Myocyte (in vitro differentiated cells): Measurements from ENCODE around the gene FBXO31. TPM values are rescaled to one million over a fixed set of nuclear protein-coding genes. Genes with fewer than 3 reads are reported as not detected.
"Not testable (repeated sequence)": the region's sequence is repeated elsewhere in the genome, so short reads cannot be mapped to it uniquely, and the experiment has no call there.

Experiments
- DNase-seq: peaks from one replicate; pipeline ENCODE4 v3.0.0-alpha.2; 2012; ENCODE audit warnings: low read depth
- total RNA-seq: library from RNA; depleted of rRNA; stranded (reverse); fragments of >200 nt; gene quantifications from 2 replicates; pipeline ENCODE4 v1.2.3, GENCODE V29; 2014

FBXO31 gene
- total RNA-seq, 1 donor from 2014 or later: 38.9 TPM

DNA sequence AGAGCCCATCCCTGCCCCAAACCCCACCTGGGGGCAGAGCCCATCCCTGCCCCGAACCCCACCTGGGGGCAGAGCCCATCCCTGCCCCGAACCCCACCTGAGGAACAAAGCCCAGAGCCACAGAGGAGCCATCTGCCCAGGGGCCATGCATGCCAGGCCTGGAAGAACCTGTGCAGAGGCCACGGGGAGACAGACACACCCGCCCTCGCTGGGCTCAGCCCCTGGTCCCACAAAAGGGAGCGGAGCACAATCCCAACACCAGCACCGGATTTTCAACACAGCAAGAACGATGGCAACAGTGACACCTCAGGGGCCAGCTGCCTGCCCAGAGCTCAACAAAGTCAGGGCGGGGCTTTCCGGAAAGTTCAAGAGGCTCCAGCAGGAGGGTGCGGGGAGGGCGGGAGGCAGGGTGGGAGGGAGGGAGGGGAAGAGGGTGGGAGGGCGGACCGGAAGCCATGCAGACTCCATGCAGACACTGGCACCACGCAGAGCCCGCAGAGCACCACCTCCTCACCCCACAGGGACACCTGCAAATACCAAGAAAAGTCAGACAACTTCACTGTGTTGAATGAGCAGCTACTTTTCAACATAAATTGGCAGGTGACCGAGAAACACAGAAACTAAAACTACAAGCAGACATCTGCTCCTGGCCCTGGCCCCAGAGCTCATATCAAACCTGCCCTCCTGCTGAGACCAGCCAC is 38.5 kb downstream of the FBXO31 start:
- DNase-seq: no peak

DNA sequence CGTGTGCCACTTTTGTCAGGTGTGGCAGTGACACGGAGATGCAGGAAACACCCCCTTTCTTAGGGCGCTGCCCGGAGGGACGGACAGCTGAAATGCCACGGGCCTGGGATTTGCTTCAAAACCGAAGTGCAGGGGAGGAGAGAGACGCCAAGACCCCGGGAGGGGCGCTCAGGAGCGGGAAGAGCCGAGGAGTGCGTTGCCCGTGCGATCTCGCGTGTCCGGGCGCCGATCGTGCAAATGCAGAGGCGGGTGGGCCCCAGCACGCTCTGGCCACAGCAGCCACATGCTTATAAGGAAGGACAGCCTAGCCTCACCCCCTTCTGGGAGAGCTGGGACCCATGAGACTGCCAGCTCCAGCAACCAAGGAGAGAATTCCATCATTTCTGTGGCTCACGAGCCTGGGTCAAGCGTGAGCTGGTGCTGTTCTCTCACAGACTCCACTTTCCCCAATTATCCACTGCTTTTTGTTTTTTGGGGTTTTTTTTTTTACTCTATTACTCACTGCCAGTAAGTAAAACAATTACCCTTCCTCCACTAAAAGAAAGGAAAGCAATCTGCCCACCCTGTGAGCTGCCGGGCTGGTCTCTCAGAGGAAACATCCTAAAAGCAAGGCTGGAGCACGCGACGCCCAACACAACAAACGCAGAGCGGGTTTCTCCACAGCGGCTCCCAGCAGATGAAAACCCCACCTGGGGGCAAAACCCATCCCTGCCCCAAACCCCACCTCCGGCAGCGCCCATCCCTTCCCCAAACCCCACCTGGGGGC is 39.2 kb downstream of the FBXO31 start:
- no peak for DNase-seq

DNA sequence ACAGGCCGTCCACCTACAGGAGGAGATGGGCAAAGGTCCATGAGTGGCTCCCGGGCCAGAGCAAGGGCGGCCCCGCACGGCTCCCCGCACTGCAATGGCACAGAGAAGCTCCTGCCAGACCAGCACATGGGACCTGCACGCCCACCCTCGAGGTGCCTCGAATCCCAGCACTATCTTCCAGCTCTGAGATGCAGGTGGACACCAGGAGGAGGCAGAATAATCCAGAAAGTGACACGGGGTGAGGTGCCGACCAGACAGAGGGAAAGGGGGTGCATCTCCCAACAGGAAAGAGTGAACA is 39.9 kb downstream of the FBXO31 start:
- DNase-seq: no peak

DNA sequence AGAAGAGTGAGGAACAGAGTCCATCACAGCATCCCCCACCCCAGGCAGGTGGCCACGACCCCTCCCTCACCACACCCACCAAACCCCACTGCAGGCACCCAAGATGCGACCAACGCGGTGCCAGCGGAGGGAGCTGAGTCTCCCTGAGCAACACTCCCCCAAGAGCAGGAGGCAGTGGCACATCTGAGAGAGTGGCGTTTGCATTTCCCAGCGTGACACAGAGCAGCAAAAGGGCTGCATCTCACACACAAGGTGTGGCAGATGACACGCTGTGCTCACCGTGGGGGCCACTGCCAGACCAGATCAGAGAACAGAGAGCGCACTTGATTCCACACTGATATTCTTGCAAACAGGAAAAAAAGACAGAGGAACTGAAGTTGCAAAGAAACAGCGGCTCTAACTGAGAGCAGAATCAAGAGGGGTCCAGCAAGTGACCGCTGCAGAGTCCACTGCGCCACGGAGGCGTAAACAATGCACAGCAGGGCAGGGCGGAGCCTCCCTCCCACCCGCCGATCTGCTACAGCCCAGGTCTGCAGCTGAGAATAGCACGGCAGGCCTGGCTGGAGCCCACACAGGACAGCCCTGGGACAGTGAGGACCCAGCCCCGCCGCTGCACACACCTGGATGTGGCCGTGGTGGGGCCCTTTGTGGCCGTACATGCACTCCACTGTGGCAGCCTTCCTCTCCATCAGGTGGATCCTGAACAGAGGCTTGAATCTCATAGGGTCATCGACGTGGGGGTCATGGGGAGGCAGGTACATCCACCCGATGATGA is 40.4 kb downstream of the FBXO31 start:
- no peak for DNase-seq

DNA sequence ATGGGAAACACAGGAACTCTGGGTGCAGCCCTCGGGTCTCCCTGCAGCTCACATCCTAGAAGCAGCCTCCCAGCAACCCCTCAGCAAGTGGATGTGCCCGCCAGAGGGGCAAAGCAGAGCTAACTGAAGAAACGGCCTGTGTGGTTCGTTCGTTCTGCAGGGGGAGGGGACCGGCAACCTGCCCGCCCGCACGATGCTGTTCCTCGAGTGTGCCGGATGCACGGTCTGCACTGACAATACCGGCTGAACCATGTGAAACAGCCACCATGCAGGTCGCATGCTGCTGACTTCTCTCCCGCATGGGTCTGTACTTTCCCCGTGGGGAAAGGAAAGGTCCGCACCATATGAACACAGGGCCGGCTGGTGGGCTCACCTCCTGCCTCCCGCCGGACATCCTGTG is 41.1 kb downstream of the FBXO31 start:
- DNase-seq: no peak

DNA sequence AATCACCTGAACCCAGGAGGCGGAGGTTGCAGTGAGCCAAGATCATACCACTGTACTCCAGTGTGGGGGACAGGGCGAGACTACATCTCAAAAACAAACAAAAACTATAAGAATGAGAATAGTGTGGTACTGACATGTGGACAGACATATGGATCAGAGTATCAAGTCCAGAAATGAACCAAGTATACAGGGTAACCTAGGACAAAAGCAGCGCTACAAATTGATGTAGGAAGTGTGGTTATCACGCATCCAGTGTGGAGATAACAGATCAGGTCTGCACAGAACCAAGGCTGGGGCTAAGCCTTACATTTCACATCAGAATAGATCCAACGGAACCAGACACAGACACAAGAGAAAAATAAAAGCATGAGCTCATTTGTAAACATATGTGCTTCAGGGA is 43.4 kb downstream of the FBXO31 start:
- no peak for DNase-seq

DNA sequence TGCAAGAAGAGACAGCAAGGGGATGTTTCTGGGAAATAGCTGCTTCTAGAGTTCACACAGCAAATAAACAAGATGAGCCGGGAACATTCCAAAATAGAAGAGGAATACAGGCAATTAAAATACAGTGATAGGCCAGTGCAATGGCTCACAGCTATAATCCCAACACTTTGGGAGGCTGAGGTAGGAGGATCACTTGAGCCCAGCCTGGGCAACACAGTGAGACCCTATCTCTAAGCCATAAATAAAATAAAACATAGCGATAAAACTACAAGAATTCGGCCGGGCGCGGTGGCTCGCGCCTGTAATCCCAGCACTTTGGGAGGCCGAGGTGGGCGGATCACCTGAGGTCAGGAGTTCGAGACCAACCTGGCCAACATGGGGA is 43.9 kb downstream of the FBXO31 start:
- not testable (repeated sequence) for DNase-seq

DNA sequence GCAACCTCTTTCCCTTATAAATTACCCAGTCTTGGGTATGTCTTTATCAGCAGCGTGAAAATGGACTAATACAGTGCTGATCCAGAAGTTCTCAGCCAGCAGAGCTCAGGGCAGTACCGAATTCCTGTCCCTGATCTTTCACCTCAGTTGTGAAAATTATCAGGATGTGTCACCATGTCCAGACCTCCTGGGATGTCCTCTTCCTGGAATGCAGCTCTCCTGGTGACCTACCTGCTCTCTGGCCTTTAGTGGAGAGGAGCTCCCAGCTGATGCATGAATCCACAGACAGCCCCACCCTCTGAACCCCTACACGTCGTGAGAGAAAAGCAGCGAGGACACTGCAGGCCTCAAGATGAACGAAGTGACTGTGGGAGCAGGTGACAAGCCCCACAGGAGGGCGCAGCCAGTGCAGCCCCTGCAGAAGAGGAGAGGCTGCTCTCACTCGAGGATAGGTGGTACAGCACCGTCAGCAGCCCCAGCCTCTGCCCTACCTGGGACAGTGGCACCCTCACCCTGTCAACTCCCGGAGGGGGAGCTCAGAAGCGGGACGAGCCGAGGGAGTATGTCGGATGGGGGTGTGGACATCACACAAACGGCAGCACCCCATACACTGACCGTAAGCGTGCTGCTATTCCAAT is 44.4 kb downstream of the FBXO31 start:
- DNase-seq: no peak

DNA sequence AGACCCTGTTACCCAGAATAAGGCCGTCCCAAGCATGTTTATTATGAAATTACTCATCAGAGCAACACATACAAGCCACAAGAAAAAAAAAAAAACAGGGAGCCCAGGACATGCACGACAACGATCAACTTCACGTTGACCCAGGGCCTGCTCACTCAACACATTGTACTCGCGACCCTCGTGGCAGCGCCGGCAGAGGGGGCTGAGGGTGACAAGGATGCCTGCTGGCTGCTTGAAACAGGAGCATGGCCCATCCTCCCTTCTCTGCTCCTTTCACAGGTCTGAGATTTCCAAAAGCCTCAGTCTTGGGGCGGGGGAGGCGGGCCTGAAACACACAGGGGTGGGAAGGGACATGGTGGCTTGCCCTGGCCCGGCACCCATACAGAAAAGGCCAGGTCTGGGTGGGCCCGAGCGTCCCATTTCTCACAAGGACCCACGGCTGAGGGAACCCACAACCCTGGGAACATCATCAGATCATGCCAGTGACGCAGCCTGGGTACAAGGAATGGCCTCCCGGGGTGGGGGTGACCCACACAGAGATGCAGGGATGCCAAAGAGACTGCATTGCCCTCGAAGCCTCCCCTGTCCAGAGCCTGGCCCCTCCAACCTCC is 45.3 kb downstream of the FBXO31 start:
- no peak for DNase-seq

DNA sequence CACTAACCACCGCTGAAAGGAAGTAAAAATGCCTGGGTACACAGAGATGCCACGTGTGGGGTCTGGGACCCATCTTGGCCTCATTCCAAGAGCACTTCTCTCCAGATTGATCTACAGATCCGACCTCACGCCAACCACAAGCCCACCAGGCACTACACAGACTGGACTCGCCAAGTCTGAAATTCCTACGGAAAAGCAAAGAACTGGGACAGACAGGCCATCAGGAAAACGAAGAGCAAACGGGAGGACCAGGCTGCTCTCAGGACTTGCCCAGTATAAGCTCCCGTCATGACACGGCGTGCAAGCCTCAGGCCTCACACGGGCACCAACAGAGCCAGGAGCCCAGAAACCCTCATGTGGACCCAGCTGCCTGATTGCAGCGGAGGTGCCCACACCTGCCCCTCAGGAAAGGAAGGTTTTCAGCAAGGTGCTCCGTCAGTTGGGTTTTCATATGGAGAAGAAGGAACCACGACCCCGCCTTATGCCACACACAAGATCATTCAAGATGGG is 46.3 kb downstream of the FBXO31 start:
- no peak for DNase-seq

DNA sequence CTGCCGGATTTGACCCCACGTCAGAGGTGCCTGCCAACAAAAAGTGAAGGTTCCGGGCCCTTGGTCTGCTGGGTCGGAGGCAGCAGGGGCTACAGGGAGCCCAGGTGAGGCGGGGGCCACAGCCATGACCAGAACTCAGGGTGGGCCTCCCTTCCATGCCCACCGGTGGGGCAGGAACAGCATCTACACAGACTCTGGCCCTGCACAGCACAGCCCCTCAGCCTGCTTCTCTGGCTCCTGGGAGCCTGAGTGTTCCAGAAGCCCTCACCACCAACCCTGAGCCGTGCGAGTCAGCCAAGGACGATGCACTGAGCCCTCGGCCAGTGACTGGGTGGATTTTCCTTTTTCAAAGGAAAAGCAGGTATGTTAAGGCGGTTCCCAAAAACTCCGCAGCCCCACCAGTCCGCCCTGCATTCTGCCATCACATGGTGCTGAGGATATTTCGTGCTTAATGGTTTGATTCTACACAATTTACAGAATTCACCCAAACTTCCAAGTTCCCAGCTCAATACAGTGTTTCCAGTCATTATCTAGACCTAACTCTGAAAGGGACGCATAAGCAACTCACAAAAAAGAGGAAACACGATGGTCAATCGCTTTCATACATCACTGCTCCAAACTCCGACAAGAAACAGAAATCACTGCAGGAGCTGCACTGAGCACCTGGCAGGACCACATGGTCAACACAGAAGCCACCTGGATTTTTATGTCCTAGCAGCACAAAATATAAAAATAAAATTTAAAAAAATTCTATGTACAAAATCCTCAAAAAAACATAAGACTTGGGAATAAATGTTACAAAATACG is 46.9 kb downstream of the FBXO31 start:
- no peak for DNase-seq

DNA sequence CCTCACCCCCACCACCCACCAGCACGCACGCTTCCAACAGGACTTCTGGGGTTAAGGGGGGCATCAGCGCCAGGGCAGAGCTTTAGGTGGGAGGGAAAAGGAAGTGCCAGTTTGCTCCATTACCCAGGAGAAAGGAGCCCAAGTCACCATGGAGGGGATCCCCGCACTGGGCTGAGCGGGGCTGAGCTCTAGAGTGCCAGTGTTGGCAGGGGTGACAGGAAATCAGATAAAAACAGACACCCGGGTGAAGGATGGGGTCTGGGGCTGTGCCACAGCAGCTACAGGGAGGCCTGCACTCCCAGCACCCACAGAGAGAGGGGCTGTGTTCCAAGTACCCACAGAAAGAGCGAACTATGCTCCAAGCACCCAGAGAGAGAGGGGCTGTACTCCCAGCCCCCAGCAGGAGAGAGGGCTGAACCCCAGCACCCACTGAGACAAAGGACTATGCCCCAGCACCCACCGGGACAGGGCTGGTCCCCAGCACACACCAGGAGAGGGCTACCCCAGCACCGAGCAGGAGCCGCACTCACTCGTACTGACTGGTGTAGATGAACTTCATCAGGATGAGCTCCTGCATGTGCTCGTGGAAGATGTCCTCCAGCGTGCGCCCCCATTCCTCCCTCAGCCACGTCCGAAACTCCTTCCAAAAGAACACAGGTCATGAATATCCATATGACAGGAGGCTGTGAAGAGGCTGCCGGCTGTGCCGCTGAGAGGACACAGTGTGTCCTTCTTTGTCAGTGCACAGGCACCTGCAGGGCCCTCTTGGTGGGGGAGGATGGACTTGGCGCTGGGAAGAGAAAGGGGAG is 47.7 kb downstream of the FBXO31 start:
- no peak for DNase-seq

DNA sequence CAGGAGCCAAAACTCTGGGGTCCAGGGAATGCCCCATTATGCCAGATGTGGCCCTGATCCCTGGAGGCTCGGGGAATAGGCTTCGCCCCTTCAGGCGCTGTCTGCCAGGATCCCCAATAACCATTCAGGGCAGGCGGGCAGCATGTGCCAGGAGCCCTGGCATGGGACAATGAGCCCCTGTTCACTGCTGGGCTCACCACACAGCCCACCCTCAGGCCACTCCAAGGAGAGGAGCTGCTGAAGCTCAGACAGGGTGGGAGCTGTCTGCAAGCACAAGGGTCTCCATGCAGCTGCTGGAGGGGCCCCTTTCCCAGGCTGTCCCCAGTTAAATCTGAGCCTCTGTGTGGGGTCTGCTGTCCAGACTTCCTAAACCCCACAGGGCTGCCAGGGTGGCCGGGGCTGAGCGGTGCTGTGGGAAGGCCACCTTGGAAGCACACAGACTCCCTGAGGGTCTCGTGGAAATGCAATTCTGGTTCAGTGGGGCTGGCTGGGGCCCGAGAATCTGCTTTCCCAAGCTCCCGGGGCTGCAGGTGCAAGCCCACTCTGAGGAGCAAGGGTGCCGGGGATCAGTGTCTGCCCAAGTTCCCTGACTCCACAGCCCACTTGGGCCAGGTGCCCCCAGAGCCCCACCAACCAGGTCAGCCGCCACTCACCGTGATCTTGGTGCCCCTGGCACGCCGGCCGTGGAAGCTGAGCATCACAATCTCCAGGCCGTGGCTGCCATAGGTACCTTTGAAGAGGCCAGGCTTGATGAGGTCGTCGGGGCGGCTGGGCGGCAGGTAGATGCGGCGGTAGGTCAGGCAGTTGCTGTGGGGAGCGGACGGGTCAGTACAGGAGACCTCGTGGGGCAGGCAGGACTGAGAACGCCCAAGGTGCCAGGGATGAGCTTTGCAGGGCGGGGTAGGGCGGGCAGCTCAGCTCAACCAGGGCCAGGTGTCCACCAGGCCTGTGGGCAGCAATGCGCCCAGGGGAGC is 48.6 kb downstream of the FBXO31 start:
- DNase-seq: no peak

DNA sequence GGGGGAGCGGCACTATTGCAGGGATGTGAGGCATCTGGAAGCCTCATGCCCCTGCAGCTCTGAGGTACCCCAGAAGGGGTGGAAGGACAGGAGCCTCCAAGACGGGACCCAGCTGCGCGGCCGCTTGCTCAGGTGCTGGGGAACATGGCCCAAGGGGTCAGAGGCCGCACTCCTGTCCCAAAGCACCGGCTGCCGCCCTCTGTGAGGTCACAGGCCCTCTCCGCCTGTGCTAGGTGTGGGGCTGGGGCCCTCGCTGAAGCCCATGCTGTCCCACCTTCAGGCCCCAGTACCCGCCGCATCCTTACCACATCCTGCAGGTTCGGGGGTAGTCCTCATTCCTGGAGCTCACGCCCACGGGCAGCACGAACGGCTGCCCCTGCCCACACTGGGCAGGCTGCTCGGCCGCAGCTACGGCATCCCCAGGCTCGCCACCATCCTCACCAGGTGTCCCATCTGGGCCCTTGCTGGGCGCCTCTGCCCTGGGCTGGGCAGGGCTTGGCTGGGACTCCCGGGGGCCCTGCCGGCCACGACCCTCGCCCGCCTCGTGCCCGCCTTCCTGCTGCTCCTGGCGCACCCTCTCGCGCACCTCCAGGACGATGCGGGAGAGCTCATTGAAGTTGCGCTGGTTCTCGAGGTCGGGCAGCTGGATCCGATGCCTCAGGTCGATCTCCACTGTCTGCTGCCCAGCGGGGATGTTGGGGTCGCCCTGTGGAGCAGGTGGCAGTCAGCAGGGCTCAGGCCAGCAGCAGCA is 49.8 kb downstream of the FBXO31 start:
- DNase-seq: no peak

DNA sequence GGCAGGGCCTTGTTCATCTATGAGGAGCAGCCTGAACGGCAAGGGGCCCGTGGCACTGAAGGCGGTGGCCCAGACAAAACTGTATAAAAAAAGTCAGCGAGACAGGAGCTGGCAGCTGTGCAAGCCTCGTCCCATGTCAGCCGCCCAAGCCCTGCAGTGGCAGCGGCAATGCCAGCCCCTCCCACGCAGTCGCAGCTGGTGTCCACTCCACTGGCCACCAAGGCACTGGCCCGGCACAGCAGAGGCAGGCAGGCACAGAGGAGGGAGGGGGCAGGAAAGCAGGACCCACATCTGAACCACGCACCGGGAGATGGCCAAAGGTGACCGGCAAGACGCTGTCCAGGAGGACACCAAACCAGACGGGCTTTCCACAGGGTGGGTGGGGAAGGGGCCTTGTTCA is 50.5 kb downstream of the FBXO31 start:
- peak; percentile 68 for DNase-seq

DNA sequence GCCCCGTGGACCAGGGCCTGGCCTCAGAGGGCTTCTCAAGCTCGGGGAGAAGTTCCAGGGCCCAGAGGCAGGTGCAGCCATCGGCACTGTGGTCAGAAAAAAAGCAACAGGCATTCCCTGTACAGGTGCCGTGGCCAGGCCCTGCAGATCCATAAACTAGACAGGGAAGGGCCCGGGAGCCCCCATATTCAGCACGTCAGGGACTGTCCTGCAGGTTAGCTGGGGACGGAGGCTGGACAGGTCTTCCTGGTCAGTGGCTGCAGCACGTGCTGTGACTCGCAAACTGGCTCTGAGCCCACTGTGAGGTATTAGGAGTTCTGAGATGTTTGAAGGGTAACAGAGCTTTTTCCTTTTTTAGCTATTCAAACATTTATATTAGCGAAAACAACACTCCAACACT is 51.4 kb downstream of the FBXO31 start:
- peak; percentile 39 for DNase-seq

DNA sequence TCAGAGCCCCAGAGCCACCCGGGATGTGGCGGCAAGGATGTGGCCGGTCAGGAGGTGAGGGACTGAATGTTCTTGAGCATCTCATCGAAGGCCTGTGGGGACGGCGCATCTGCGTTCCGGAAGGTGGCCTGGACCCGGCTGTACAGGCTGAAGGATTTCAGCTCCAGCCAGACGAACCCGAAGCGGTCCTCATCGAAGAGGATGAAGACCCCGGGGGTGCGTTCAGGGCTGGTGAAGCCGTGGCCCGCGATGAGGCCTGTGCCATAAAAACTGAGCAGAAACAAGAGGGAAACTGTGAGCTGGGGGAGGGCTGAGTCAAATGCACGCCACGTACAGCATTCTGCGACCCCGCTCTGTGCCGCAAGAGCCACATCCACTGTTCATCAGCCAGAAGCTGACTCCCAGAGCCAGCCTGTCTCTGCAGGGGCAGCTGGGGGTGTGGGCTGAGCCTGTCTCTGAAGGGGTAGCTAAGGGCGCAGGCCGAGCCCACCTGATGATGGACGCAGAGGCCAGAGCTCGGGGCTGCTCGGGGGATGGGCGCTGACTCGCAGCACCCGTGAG is 52.3 kb downstream of the FBXO31 start:
- DNase-seq: no peak
